Measurements from ENCODE around the gene DOK6. TPM values are rescaled to one million over a fixed set of nuclear protein-coding genes. Genes with fewer than 3 reads are reported as not detected.

The DOK6 gene
- total and polyA plus RNA-seq, 8 donors: 2.9 to 19.1 (median 14.9) TPM

DNA sequence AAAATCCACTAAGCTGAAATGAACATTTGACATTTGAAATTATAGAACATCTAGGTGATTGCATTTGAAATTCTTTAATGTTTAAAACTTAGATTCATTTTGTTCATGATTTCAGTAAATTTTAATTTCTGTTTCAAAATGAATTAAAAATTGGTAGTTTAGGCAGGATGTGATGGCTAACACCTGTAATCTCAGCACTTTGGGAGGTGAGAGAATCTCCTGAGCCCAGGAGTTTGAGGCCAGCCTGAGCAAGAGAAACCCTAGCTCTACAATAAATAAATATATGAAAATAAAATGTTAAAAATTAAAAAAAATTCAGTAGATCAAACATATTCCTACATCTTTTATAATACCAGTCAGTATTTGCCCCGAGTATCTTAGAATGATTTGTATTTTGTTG lies 330.0 kb downstream of the DOK6 start:
- intact Hi-C loops (cut with DNase I): no loop called here
- Histone ChIP-seq H3K36me3 (no peaks in the 10 kb centered on the region), H3K4me1 (no peaks in the 10 kb centered on the region), H3K4me3 (no peak overlapping the region), H3K9me3 (peaks cover 0 to 6% of the 10 kb centered on the region in 2 donors), H3K27ac (no peak overlapping the region), H3K27me3 (no peaks in the 10 kb centered on the region)
- TF ChIP-seq, protein P1, sequence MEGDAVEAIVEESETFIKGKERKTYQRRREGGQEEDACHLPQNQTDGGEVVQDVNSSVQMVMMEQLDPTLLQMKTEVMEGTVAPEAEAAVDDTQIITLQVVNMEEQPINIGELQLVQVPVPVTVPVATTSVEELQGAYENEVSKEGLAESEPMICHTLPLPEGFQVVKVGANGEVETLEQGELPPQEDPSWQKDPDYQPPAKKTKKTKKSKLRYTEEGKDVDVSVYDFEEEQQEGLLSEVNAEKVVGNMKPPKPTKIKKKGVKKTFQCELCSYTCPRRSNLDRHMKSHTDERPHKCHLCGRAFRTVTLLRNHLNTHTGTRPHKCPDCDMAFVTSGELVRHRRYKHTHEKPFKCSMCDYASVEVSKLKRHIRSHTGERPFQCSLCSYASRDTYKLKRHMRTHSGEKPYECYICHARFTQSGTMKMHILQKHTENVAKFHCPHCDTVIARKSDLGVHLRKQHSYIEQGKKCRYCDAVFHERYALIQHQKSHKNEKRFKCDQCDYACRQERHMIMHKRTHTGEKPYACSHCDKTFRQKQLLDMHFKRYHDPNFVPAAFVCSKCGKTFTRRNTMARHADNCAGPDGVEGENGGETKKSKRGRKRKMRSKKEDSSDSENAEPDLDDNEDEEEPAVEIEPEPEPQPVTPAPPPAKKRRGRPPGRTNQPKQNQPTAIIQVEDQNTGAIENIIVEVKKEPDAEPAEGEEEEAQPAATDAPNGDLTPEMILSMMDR (IDR thresholded peaks at IDR 0.05): no peak
- no peak for DNase-seq
- no peak for ATAC-seq

DNA sequence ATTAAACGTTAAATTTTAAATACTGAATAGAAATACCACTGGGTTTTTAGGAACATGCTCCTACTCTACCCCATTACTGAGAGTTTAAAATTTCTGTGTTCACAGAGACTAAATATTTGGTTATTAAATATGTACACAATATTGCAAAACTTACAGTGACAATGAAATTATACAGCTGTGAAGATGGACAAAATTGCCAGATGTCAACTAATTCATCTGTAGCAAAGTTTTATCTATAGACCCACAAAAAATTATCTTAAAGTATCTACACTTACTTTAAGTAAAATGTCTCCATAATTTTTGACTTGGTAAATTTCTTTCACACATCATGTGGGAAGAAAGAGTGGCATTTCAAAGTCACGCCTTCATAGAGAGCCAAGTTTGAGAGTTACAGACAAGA lies 333.8 kb downstream of the DOK6 start:
- Histone ChIP-seq H3K9me3 (peaks cover 0 to 7% of the 10 kb centered on the region in 2 donors), H3K27ac (no peak overlapping the region), H3K27me3 (no peaks in the 10 kb centered on the region), H3K4me1 (no peaks in the 10 kb centered on the region), H3K36me3 (no peaks in the 10 kb centered on the region), H3K4me3 (no peak overlapping the region)
- intact Hi-C loops (cut with DNase I): no loop called here
- DNase-seq (peak in 2 of 4 donors; percentile 34 to 62), ATAC-seq (no peak)
- TF ChIP-seq, protein P1 (IDR thresholded peaks at IDR 0.05): no peak

DNA sequence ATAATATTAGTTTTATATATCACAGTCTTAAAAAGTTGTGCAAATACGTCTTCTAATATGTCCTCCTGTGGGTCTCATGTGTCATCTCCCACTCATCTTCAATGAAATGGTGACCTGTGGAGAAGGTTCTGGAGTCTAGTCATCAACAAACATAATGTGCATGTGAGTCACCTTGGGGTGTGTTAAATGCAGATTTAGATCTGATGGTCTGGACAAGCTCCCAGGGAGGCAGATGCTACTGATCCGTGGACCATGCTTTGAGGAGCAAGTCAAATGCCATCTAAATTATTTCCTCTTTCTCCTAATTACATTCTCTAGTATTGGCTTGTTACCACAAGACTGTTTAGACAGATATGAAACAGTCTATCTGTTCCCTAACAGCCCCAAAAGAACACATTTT lies 336.0 kb downstream of the DOK6 start:
- H3K9me3 ChIP-seq: peaks cover 0 to 7% of the 10 kb centered on the region in 2 donors
- TF ChIP-seq, protein P1 (IDR thresholded peaks at IDR 0.05): no peak

DNA sequence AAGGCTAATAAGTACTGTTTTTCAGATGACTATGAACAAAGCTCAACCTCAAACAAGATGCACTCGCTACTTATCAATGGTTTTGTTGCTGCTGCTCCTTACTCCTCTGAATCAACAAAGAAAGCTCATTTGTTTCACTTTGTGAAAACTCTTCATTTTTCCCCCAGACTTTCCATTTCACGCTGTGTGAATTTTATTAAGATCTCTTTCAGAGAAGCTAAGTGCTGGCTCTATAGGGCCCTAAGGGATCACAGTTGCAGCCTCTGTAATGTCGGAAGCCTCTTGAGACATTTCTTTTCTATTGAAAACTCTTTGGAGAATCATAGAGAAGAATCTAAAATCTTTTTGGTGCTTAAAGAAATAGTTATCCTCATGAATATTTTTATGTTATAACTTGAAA lies 337.2 kb downstream of the DOK6 start:
- no peaks in the 10 kb centered on the region for H3K4me1 ChIP-seq
- no peak for ATAC-seq
- H3K4me3 ChIP-seq: no peak overlapping the region
- no peaks in the 10 kb centered on the region for H3K36me3 ChIP-seq
- intact Hi-C loops (cut with DNase I): no loop called here
- no peak overlapping the region for H3K27ac ChIP-seq
- TF ChIP-seq, protein P1 (IDR thresholded peaks at IDR 0.05): no peak
- DNase-seq: no peak
- peaks cover 0 to 7% of the 10 kb centered on the region in 2 donors for H3K9me3 ChIP-seq
- H3K27me3 ChIP-seq: no peaks in the 10 kb centered on the region

More for the DNA sequence above, 336.0 kb downstream of the DOK6 start:
- ATAC-seq (no peak), DNase-seq (no peak)
- intact Hi-C loops (cut with DNase I): no loop called here
- Histone ChIP-seq H3K4me3 (no peak overlapping the region), H3K27ac (no peak overlapping the region), H3K36me3 (no peaks in the 10 kb centered on the region), H3K4me1 (no peaks in the 10 kb centered on the region), H3K27me3 (no peaks in the 10 kb centered on the region)

DNA sequence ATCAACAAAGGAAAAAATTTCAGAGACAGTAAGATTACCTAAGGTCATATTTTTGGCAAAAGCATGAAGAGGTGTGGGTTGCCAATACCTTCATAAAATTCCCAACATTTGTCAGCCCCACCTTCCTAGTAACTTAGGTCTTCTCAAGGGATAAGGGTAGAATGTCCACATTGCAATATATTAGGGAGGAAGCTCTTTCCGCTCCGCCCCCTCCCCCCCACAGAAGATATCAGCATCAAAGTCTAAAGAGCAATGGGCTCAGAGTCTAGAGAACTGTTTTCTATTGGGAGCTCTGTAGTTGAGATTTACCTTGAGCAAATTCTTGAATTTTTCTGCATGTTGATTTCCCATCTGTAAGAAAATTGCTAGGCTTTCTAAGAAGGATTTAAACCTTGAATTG lies 346.7 kb downstream of the DOK6 start:
- H3K9me3 ChIP-seq: peaks cover 0 to 8% of the 10 kb centered on the region in 2 donors
- H3K4me3 ChIP-seq: no peak overlapping the region
- no peak overlapping the region for H3K27ac ChIP-seq
- intact Hi-C loops (cut with DNase I): no loop called here
- H3K36me3 ChIP-seq: no peaks in the 10 kb centered on the region
- DNase-seq: no peak
- no peak for ATAC-seq
- H3K4me1 ChIP-seq: no peaks in the 10 kb centered on the region
- H3K27me3 ChIP-seq: no peaks in the 10 kb centered on the region
- TF ChIP-seq, protein P1 (IDR thresholded peaks at IDR 0.05): no peak

All from left lung (tissue), 10 donors.